Eye (tissue), 1 donor: Measurements from ENCODE around the gene C2.
A peak's percentile ranks its signal among the peaks of the same experiment; 100 is the strongest.
"Not testable (repeated sequence)": the region's sequence is repeated elsewhere in the genome, so short reads cannot be mapped to it uniquely, and the experiment has no call there.

Experiments
- DNase-seq: peaks from one replicate; pipeline ENCODE4 v3.0.0-alpha.2; 2015

C2 gene

DNA sequence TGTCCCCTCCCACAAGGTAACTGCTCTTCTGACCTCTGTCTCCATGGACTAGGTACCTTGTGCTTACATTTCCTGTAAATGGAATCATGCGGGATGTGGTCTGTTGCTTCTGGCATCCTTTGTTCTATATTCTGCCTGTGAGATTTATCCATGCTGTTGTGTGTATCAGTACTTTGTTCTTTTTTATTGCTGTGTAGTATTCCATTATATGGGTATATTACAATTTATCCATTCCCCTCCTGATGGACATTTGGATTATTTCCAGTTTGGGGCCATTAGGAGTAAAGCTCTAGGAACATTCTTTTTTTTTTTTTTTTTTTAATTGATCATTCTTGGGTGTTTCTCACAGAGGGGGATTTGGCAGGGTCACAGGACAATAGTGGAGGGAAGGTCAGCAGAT, 3.4 kb downstream of the C2 start:
- DNase-seq: no peak

DNA sequence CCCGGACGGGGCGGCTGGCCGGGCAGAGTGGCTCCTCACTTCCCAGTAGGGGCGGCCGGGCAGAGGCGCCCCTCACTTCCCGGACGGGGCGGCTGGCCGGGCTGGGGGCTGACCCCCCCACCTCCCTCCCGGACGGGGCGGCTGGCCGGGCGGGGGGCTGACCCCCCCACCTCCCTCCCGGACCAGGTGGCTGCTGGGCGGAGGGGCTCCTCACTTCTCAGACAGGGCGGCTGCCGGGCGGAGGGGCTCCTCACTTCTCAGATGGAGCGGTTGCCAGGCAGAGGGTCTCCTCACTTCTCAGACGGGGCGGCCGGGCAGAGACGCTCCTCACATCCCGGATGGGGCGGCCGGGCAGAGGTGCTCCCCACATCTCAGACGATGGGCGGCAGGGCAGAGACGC, 4.6 kb downstream of the C2 start:
- DNase-seq: not testable (repeated sequence)

DNA sequence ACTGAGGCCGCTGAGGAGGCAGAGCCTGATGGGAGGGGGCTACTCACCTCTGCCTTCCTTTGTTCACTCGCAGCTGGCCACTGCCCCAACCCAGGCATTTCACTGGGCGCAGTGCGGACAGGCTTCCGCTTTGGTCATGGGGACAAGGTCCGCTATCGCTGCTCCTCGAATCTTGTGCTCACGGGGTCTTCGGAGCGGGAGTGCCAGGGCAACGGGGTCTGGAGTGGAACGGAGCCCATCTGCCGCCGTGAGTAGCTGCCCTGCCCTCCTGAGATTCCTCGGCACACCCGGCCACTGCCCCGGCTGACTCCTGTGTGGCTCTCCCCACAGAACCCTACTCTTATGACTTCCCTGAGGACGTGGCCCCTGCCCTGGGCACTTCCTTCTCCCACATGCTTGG, 6.0 kb downstream of the C2 start:
- DNase-seq: no peak

DNA sequence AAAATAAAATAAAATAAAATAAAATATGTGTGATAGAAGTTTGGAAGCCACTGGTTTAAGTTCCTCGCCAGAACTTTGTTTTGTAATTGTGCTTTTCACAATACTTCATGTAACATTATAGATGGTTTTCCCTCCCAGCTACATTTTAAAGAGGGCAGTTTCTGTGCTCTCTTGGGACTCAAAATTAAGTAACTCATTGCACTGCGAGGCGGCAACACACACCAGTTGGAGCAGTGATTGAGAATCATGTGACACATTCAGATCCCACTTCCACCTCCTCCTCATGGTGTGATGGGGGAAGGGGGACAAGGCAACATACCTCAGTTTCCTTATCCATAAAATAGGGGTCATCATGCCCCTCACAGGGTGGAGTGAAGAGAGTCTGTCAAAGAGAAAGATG, 7.5 kb downstream of the C2 start:
- DNase-seq: no peak

DNA sequence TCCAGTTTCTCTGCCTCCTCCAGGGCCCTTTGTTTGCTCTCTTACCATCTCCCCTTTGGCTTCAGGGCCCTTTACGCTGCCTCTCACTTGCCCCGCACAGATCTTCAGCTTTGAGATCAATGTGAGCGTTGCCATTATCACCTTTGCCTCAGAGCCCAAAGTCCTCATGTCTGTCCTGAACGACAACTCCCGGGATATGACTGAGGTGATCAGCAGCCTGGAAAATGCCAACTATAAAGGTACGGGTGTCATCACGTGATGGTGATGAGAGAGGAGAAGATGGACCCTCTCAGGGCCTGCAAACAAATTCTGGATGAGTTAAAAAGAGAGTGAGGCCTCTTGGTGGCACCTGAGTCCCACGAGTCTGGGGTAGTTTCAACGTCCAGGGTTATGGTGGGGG, 8.3 kb downstream of the C2 start:
- DNase-seq: no peak

DNA sequence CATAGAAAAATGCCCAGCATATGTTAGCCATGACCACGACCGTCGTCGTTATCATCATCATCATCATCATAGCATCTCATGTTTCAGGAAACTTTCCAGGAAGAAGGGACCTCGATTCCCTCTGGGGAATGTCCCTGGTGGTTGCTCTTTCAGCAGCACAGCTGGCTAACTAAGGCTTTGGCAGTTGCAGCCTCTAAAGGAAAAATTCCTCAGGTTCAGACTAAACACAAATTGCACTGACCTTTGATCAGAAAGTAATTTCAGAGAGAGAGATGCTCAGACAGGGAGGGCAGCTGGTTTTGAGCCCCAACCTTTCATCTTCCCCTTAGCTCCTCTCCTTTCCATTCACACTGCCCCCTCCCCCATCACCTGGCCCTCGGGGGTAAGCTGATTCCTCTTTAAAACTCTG, 12.7 kb downstream of the C2 start:
- DNase-seq: no peak

DNA sequence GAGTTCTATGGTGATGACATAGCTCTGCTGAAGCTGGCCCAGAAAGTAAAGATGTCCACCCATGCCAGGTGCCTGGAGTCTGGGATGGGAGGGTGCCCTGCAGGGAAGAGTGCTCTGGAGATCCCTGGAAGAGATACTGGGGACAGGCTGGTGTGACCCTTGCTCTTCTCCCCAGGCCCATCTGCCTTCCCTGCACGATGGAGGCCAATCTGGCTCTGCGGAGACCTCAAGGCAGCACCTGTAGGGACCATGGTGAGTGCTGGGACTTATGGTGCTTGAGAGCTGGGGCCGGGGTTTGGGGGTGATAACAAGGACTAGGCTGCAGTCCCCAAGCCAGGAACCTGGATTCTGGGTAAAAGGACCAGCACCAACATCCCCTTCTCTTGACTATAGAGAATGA, 16.2 kb downstream of the C2 start:
- no peak for DNase-seq

DNA sequence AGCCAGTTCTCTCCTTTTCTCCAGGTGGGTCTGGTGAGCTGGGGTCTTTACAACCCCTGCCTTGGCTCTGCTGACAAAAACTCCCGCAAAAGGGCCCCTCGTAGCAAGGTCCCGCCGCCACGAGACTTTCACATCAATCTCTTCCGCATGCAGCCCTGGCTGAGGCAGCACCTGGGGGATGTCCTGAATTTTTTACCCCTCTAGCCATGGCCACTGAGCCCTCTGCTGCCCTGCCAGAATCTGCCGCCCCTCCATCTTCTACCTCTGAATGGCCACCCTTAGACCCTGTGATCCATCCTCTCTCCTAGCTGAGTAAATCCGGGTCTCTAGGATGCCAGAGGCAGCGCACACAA, 17.6 kb downstream of the C2 start:
- no peak for DNase-seq

DNA sequence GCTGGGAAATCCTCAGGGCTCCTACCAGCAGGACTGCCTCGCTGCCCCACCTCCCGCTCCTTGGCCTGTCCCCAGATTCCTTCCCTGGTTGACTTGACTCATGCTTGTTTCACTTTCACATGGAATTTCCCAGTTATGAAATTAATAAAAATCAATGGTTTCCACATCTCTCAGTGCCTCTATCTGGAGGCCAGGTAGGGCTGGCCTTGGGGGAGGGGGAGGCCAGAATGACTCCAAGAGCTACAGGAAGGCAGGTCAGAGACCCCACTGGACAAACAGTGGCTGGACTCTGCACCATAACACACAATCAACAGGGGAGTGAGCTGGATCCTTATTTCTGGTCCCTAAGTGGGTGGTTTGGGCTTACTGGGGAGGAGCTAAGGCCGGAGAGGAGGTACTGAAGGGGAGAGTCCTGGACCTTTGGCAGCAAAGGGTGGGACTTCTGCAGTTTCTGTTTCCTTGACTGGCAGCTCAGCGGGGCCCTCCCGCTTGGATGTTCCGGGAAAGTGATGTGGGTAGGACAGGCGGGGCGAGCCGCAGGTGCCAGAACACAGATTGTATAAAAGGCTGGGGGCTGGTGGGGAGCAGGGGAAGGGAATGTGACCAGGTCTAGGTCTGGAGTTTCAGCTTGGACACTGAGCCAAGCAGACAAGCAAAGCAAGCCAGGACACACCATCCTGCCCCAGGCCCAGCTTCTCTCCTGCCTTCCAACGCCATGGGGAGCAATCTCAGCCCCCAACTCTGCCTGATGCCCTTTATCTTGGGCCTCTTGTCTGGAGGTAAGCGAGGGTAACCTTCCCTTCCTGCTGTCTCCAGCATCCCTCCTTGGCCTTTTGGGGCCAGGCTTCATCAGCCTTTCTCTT, 18.2 kb downstream of the C2 start, which contains the start of gene CFB:
CFB (plus strand) TSS at position 589 of the 863 bp plus-strand sequence; CDS start at position 716, 127 bp downstream.
- peak; percentile 19 for DNase-seq

DNA sequence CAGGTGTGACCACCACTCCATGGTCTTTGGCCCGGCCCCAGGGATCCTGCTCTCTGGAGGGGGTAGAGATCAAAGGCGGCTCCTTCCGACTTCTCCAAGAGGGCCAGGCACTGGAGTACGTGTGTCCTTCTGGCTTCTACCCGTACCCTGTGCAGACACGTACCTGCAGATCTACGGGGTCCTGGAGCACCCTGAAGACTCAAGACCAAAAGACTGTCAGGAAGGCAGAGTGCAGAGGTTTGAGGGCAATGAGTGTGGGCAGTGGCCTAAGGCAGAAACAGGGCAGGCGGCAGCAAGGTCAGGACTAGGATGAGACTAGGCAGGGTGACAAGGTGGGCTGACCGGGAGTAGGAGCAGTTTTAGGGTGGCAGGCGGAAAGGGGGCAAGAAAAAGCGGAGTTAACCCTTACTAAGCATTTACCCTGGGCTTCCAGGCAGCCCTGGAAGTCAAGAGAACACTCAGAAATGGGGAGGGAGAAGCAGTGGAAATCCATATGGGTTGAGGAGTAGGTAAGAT, 18.9 kb downstream of the C2 start:
- DNase-seq: no peak

DNA sequence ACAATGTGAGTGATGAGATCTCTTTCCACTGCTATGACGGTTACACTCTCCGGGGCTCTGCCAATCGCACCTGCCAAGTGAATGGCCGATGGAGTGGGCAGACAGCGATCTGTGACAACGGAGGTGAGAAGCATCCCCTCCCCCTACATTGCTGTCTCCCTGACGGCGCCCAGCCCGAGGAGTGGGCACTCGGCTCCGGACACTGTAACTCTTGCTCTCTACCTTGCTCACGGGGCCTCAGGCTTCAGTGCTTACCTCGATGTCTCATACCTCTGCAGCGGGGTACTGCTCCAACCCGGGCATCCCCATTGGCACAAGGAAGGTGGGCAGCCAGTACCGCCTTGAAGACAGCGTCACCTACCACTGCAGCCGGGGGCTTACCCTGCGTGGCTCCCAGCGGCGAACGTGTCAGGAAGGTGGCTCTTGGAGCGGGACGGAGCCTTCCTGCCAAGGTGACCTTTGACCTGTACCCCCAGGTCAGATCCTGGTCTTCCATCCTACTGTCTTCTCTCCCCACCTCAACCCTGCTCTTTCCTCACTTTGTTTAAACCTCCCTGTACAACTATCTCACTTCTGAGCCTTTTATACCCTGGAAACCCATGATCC, 19.7 kb downstream of the C2 start:
- DNase-seq: no peak

DNA sequence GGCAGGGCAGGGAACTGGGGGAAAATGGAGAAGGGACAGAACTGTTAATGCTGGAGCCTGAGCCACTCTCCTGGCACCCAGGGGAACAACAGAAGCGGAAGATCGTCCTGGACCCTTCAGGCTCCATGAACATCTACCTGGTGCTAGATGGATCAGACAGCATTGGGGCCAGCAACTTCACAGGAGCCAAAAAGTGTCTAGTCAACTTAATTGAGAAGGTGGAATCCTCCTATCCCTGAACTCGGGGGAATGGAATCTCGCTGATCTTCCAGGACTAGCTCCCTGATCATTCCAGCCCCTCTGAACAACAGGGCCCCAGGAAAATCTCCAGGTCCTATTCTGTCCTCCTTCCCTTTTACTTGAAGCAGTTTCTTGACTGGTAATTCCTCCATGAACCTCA, 20.3 kb downstream of the C2 start:
- no peak for DNase-seq

DNA sequence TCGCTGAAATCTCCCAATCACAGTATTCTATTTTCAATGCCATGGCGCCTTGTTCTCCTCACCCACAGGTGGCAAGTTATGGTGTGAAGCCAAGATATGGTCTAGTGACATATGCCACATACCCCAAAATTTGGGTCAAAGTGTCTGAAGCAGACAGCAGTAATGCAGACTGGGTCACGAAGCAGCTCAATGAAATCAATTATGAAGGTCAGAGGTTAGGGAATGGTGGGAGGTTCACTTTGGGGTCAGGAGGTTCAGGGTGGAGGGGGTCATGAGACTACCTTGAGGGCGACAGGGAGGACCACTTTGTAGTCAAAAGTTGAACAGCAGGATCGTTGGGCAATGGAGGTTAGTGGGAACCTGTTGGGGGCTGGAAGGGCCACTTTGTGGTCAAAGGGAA, 20.8 kb downstream of the C2 start:
- DNase-seq: no peak

DNA sequence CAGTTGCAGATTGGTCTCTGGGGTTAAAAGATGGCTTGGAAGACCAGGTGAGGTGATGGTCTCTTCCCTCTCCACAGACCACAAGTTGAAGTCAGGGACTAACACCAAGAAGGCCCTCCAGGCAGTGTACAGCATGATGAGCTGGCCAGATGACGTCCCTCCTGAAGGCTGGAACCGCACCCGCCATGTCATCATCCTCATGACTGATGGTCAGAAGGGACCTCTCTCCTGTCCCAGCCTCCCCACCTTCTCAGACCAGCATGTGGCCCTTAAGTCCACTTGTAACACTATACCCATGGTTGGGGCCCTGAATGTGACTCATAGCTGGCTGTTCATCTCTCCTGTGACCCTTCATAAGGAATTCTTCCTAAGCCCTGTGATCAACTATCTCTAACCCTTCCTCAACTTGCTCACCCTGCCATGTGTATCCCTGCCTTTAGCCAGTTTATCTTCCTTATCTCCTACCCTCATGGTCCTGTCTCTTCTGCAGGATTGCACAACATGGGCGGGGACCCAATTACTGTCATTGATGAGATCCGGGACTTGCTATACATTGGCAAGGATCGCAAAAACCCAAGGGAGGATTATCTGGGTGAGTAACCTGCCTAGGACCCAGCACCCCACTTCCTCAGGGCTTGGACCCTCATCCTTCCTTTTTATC, 21.4 kb downstream of the C2 start:
- no peak for DNase-seq

DNA sequence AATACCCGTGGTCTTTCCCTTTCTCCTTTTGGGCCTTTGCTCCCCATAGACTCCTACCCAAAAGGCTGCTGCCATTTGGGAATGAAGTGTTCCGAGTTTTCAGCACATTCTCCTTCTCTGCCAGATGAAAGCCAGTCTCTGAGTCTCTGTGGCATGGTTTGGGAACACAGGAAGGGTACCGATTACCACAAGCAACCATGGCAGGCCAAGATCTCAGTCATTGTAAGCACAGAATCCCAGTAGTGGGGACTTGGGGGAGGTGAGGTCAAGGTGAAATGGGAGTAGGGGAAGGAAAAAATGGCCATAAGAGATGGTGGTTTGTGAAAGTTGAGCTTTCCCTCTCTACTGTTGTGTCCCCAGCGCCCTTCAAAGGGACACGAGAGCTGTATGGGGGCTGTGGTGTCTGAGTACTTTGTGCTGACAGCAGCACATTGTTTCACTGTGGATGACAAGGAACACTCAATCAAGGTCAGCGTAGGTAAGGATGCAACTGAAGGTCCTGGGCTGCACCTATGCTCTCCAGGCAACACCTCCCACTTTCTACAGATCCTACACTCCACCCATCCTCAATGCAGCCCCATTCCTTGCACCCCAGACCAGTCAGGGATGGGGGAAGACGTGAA, 22.5 kb downstream of the C2 start:
- no peak for DNase-seq

DNA sequence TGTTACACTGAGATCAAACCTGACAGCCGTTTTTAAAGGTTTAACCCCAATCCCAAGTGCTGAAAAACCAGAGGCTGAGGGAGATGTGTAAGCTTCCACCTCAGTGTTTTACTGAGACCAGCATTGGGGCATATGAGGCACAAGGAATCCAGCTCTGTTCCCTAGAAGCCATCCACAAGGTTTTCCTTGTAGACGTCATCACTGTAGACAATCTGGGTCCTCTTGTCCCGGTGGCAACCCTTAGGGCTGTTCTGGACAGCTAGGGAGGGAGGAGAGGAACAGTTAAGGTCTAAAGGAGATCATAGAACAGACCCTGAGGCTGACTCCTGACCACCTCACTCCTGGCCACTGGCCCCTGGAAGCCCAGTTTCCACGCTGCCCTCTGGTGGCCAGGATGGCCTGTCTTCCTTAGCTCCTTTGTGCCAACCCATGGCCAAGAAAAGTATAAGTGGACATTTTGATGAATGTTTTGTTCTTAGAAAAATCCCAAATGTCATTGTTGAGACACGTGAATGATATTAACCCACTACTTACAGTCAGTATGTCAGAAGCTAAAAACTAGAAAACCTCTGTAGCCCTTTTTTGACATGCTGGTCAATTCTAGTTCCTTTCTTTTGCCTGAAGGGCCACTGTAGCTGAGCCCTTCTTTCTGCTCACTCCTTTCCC, 24.8 kb downstream of the C2 start:
- peak; percentile 79 for DNase-seq

DNA sequence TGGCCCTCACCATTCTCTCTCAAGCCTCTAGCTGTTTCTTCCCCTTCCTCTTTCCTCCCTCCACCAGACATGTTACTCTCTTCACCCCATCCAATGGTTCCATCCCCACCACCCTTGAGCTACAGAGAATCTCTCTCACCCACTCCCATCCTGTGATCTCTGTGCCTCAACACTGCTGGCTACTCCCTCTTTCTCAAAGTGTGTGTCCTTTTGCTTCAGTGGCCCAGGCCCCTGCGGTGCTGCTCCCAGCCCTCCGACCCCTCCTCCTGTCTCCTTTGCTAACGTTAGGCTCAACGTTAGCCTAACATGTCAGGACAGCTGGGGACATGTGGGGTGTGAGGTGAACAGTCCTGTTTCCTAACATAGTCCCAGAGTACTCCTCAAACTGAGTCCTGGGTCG, 25.4 kb downstream of the C2 start:
- no peak for DNase-seq

DNA sequence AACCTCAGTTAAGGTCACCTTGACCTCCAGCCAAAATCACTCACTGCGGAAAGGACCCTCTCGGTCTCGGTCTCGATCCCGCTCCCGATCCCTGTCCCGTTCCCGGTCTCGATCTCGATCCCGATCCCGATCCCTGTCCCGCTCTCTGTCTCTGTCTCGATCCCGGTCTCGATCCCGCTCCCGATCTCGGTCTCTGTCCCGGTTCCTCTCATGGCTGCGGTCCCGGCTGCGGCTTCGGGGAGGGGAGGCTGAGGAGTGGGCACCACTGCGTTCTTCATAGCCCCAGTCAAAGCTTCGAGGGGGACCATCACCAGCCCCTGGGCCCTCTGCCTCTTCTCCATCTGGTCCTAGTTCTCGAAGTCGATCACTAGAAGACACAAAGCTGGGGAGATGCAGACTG, 27.0 kb downstream of the C2 start:
- no peak for DNase-seq

DNA sequence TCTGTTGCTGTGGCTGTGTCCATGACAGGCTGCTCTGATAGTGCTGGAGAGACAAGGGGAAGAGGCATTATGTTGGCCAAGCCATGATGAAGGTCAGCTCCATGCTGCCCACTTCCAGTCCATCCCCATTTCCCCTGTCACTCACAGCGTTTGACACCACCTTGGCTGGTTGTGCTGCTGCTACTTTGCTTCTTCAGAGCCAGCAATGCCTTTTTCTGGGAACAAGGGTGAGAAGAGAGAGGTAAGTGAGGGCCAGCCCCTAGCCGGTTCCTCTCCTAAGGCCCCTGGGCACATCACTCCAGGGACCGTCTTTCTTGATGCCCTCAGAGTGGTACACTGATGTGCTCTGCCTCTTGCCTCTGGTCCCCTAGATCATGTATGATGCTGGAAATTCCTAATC, 29.3 kb downstream of the C2 start:
- no peak for DNase-seq

DNA sequence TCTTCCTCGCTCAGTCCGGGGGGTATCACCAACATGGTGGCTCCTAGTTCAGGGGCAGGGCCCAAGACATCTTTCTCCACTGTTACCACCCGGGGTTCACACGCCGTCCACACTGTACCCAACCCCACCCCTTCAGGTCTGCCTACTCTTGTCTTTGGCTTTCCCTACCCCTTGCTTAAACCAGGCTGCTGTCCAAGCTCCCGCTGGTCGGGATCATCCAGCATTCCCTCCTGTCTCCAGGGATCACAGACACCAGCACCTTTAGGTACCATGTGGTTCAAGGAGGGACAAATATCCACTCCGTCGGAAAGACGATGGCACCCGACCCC, 30.9 kb downstream of the C2 start:
- DNase-seq: no peak

DNA sequence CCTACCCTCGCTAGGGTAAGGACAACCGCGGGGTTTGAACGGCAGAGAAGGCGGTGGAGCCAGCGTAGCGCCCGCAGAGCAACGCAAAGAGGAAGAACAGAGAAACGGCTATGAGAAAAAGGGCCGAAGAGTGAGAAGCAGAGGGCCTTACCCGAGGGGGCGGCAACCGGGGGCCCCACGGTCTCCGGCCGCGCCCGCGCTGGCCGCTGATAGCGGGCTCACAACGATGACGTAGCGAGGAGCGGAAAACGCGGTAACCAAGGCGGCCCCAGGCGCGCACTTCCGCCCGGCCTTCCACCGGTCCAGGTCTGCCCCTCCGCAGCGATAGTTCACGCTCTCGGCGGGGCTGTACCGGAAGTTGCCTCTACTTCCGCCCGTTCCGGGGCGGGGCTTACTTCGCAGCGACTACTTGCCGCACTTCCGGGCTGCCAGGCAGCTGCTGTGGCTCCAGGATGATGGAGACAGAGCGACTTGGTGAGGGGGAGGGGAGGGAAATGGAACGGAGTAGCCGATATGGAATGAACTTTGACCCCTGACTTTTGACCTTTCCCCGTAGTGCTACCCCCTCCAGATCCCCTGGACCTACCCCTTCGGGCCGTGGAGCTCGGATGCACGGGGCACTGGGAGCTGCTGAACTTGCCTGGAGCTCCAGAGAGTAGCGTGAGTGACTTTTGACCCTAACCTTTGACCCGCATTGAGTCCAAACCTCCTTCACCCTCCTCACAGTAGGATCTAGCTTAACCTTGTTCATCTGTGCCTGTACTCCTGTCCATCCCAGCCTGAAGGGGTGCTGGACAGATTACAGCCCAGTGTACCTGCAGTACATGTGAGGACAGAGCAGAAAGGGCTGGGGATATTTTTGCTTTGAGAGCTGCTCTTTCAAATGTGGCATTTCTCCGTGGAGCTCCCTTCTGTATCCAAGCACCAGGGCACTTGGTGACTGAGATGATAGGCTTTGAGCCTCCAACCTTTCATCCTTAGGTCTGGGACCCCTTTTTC, 31.5 kb downstream of the C2 start, which contains the start of the genes NELFE and SKIC2:
NELFE (minus strand) TSS at position 231 of the 999 bp plus-strand sequence. CDS start 525 bp downstream, outside the sequence.
SKIC2 (plus strand) TSS at position 435 of the 999 bp plus-strand sequence; CDS start at position 453, 18 bp downstream.
- DNase-seq: peak; percentile 99
